ENCODE measurements around the gene CACNB1.

DNA sequence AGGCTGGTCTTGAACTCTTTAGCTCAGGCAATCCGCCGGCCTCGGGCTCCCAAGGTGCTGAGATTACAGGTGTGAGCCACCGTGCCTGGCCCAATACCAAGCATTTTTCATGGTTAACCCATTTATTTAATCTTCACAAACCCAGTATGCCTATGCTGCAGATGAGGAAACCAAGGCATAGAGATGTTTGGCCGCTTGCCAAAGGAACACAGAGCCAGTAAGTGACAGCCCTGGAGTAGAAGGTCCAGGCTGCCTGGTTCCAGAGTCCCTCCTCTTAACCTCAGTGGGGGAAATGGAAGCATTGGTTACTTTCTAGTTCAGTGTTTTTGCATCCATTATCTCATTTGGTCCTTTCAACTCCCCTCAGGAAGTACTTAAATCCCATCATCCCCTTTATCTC is 16.2 kb downstream of the CACNB1 start:
- TF ChIP-seq, protein P1, sequence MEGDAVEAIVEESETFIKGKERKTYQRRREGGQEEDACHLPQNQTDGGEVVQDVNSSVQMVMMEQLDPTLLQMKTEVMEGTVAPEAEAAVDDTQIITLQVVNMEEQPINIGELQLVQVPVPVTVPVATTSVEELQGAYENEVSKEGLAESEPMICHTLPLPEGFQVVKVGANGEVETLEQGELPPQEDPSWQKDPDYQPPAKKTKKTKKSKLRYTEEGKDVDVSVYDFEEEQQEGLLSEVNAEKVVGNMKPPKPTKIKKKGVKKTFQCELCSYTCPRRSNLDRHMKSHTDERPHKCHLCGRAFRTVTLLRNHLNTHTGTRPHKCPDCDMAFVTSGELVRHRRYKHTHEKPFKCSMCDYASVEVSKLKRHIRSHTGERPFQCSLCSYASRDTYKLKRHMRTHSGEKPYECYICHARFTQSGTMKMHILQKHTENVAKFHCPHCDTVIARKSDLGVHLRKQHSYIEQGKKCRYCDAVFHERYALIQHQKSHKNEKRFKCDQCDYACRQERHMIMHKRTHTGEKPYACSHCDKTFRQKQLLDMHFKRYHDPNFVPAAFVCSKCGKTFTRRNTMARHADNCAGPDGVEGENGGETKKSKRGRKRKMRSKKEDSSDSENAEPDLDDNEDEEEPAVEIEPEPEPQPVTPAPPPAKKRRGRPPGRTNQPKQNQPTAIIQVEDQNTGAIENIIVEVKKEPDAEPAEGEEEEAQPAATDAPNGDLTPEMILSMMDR (IDR thresholded peaks at IDR 0.05) = no peak
- no peak for TF ChIP-seq POLR2A (IDR thresholded peaks at IDR 0.05)

All from tibial nerve (tissue), 3 donors.